ELR (cell line): Measurements from ENCODE around the gene SLC44A2.
A peak's percentile ranks its signal among the peaks of the same experiment; 100 is the strongest.
"Not testable (repeated sequence)": the region's sequence is repeated elsewhere in the genome, so short reads cannot be mapped to it uniquely, and the experiment has no call there.

ENCODE experiments used
- DNase-seq: peaks from one replicate; pipeline ENCODE4 v3.0.0-alpha.2; 2015; ENCODE audit warnings: low read depth

Gene SLC44A2

DNA sequence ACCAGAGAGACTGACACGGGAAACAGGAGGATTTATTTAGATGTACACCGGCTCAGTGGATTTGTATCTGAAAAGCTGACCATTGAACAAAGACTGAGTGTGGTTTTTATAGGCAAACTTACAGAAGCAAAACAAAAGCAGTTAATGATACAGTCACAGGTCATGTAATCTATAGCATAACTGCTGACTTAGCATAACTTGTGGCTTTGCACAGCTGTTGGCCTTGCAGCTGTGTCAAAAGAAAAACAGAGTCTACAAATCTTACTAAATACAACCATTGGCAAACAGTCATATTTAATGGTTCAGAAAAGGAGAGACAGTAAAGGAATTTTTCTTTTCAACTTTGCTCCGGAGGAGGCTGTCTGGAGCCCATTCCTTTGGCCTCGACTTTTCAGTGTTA, 26.5 kb downstream of the SLC44A2 start:
- DNase-seq: no peak

DNA sequence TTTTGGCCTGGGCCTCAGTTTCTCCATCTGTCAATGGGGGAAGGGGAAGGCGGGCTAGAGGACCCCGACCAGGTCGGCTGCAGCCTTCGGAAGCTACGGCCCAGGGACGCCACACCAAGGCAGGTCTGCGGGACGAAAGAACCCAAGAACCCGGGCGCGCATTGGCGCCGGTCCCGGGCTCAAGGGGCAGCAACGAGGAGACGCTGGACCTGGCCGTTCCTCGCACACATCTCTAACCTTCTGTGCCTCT, 28.1 kb downstream of the SLC44A2 start:
- no peak for DNase-seq

DNA sequence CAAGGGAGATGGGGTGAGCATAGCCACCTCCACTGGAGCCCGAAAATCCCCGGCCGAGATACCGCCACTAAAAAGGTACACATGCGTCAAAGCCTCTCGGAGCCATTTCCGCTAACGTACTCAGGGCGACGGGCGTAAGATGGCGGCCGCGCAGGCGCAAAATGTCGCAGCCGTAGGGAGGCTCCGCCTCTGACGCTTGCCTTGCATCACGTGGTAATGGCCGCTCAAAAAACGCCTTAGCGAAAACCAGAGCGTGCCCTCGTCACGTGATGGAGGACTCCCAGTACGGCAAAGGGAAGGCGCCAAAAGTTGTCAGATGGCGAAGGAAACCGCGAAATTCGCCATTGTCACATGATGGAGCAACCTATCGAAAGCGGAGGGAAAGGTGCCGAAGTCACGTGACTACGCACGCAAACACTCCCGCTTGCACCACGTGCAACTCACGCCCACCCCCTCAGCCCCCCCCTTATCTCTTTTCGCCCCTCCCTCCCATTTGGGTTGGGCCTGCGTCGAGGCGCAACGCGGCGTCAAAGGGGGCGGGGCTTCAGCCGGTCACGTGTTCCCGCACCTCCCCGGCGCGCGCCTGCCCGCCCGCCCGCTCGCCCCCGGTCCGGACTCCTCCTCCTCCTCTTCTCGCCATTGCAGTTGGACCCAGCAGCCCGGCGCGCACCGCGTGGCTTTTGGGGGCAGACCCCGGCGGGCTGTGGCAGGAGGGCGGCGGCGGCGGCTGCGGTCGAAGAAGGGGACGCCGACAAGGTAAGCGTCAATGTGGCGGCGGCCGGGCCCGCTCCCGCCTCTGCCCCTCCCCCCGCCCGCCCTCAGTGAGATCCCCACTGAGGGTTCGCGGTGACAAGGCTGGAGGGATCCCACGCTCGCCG, 28.6 kb downstream of the SLC44A2 start, which contains the start of gene ILF3:
Gene ILF3 (plus strand): TSS at position 615 of the 878 bp plus-strand sequence. CDS start 16,260 bp downstream, outside the sequence.
- DNase-seq: peak; percentile 100

DNA sequence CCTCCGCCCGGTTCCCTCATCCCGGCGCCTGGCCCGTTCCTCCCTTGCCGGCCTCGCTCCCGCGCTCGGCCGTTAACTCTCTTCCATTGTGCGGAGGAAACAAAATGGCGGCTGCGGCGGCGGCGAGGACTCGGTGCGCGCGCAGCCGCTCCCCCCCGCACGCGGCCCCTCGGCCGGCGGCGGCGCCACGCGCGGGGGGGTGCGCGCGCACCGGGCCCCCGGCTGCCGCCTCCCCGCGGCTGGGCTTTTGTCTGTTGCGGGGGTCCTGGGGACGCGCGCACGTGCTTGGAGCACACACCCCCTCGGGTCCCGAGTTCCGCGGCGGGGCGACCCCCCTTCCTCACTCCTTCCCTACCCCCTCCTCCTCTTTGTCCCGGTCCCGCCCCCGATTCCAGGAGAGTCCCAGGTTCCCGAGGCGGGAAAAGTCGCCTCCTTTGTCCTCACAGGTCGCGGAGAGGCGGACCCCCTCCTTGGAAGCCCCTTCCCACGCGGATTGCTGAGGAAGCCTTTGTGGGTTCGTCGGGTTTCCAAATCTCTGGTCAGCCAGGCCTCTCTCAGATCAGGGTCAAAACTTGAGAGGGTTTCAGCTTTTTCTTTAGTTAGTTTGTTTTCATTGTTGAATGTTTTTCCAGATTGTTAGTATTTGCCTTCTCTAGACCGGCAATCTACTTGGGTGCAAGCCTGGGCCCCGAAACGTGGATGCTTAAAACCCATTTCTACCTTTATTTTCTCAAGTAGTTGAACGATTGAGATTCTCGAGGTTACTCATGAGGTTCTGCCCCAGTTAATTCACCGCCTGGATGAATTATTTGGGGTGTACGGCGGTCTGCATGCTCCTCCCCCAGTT, 29.5 kb downstream of the SLC44A2 start:
- DNase-seq: peak; percentile 63

DNA sequence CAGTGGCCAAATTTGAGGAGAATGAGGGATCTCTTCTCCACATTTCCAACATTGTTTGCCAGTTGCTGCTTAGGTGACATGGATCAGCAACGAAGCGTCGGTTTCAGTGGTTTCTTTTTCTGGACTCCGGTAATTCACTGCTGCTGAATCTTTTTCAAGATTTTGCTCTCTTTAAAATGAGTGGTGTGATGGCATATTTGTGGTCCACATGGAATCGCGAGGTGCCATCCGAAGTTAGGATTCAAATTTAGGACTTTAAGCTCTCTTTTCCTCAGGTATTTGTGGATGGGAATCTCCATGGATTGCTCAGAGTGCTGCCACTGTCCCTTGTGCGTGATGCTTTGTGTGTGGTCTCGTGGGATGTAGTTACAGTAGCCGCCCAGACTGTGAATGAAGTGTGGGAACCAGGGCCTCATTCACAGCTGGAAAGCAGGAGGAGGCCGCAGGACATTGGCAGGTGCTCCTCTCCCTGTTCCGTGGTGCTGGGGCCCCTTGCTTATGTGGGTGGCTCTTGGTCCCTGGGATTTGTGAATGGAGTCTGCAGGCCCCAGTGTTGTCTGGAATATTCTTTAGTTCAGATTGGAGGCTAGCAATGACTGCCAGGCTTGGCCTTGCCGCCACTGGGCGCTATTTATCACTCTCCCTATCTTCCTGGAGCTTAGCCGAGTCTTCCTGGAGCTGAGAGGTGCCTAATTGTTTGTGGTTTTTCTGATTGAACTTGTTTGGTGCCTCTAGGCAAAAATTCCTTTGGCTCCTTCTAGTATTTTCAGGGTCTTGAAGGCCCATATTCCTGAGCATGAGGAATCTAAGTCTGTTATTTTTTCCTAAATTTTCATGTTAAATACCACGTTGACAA, 30.3 kb downstream of the SLC44A2 start:
- peak; percentile 57 for DNase-seq

DNA sequence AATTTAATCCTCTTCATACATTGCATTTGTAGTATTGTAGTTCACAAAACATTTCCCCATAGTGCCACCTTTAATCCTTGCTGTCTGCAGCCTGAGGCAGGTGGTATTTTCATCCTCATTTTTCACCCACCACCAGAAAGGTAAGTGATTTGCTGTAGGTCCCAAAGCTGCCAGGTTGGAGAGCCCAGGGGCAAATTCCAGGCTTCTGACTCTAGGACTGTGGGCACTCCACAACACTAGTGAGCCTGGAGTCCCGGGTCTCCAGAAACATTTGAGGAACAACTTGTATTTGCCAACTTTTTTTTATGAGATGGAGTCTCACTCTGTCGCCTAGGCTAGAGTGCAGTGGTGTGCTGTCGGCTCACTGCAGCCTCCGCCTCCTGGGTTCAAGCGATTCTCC, 35.0 kb downstream of the SLC44A2 start:
- no peak for DNase-seq

DNA sequence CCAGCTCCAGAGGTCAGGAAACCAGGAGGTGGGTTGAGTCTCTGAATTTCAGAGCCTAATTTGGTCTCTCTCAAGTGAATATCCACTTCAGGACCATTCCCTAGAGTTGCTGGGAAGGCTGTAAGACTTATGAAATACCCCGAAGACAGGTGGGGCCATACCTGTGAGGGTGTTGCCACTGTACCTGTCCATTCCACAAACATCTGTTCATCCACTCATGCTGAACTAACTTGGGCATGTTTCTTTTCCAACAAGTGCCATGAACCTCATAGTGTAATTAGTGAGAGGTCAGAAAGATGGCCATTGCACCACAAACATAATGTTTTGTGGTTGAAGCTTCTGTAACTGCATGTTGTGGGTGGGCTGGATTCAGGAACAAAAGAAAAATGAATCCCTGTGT, 36.6 kb downstream of the SLC44A2 start:
- DNase-seq: no peak

DNA sequence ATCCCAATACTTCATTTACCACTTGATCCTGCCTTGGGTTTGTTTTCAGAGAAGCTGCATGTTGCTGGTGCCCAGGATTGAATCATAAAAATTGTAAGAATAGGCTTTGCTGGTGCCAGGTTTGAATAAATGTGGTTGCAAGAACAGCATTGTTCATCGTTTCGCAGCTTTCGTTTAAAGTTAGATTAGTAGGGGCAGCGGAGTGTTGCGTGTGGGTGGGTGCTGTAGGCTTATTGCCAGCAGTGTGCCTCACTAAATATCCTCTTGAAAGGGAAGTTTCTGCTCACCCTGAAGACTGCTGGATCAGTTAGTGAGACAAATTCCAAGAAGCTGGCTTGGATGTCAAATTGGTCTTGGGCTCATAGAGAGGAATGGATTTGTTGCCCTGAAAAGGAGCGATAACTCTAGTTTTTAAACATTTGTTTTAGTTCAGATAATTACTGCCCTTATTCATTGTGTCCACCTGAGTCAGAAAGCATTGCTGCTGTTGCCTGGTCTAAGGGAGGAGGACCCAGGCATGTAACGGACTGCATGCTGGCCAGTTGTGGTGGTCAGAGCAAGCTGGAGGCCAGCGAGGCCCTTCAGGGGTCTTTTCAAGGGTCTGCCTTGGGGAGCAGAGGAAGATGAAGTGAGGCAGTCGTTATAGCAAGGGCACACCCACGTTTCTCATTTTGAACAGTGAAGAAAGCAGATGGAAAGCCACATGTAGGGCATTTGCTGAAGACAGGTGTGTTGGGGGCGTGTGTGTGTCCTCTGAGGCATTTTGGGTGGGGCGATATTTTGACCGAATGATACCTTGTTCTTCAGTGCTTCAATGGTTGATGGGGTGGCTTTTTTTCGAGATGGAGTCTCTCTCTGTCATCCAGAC, 37.3 kb downstream of the SLC44A2 start:
- DNase-seq: no peak

DNA sequence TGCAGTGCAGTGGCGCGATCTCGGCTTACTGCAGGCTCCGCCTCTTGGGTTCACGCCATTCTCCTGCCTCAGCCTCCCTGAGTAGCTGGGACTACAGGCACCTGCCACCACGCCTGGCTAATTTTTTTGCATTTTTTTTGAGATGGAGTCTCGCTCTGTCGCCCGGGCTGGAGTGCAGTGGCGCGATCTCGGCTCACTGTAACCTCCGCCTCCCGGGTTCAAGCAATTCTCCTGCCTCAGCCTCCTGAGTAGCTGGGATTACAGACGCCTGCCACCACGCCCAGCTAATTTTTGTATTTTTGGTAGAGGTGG, 37.9 kb downstream of the SLC44A2 start:
- DNase-seq: not testable (repeated sequence)

DNA sequence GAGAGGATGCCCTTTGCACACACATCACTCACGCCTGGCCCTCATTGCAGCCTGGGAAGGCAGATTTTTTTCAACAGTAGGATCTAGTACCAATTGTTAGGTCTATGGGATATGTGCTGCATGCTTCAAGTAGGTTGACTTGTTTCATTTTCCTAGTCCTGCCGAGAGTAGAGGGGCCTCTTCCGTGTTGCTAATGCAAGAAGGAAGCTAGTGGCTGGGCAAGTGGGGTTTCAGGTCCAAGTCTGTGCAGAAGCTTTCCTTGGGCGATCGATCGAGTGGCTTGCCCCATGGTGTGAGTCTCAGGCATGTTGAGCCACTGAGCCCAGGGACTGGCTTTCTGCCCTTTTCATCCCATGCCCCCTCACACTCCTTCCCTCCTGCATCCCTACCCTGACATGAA, 42.5 kb downstream of the SLC44A2 start:
- DNase-seq: no peak

DNA sequence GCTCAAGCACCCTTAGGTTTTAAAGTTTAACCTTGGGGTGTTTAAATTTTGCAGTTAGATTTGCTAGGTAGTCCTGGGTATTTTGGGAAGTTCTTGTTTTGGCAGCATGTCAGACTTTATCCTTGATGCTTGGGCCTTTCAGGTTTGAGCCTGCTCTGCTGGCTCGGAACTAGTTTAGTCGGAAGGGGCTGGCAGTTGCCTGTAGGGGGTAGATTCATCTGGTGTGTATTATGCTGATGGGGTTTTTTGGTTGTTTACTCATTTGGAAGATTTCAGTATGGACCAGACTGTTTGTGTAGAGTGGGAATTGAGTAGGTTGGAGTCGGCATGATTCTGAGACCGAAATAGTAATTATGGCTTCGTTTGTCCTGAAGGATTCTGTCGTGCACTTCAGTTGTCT, 43.9 kb downstream of the SLC44A2 start:
- DNase-seq: no peak

DNA sequence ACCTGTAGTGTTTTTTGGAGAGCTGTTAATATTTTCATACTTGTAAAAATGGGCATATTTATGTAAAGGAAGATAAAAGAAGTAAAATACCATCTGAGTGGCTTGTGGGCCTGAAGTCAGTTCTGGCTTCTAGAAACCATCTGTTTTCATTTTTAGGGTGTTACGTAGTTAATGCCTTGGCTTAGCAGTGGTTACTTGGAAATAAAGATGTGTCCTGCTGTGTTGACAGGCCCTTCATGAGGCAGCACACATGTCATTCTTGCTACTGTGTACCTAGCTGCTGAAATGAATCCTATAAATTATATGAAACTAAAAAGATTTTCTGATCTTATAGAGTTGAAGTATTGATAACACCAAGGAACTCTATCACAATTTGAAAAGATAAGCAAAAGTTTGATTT, 44.8 kb downstream of the SLC44A2 start:
- no peak for DNase-seq

DNA sequence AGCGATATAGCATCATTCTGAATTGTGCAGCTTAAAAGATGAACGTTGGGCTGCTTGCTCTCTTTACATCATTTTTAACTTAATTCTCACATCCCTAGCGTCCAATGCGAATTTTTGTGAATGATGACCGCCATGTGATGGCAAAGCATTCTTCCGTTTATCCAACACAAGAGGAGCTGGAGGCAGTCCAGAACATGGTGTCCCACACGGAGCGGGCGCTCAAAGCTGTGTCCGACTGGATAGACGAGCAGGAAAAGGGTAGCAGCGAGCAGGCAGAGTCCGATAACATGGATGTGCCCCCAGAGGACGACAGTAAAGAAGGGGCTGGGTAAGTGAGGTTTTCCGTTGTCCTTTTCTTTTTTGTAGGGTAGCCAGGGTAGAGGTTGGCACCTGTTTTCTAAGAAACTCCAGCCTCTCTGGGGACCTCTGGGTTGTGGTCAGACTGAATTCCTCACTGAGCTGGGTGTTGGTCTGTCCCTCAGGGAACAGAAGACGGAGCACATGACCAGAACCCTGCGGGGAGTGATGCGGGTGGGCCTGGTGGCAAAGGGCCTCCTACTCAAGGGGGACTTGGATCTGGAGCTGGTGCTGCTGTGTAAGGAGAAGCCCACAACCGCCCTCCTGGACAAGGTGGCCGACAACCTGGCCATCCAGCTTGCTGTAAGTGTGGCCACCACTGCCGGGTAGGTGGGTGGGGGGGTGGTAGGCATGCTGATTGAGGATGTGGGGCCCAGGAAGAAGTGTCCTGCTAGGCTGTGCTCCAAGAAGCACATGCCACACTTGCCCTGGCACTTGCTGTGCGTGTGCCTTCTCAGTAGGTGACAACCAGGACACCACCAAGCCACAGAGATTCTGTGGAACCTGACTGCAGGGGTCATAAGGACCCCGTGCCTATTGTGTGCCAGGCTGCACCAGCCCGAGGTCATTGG, 45.8 kb downstream of the SLC44A2 start:
- no peak for DNase-seq

DNA sequence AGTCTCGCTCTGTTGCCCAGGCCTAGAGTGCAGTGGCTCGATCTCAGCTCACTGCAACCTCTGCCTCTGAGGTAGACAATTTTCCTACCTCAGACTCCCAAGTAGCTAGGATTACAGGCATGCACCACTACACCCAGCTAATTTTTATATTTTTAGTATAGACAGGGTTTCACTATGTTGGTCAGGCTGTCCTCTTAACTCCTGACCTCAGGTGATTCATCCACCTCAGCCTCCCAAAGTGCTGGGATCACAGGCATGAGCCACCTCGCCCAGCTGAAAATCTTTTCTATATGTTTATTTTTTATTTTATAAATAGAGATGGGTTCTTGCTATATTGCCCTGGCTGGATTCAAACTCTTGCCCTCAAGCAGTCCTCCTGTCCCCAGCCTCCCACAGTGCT, 46.6 kb downstream of the SLC44A2 start:
- DNase-seq: peak; percentile 37

DNA sequence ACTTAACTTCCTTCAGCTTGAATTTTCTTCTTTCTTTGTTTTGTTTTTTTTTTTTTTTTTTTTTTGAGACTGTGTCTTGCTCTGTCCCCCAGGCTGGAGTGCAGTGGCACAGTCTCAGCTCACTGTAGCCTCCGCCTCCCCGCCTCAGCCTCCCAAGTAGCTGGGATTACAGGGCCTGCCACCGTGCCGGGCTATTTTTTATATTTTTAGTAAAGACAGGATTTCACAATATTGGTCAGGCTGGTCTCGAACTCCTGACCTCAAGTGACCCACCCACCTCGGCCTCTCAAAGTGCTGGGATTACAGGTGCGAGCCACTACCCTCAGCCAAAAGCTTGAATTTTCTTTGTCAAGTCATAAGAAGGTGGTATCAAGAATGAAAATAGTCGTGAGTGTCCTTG, 49.9 kb downstream of the SLC44A2 start:
- DNase-seq: not testable (repeated sequence)

DNA sequence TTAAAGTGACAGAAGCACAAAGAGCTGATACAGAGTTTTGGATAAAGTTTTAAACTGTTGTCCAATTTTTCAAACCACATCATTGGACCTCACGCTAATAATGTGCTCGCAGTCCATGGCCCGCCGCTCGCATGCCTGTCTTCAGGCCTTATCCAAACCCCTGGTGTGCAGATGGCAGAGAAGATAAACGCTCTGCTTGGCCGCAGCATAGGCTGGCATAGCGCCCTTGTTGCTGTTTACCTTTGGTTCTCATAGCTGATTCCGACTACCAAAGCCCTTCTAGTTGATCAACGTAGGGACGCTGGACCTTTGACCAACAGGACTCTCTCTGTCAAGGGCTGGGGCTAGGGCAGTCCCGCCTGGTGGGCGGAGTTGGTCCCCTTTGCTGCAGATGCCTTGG, 52.4 kb downstream of the SLC44A2 start:
- DNase-seq: no peak

DNA sequence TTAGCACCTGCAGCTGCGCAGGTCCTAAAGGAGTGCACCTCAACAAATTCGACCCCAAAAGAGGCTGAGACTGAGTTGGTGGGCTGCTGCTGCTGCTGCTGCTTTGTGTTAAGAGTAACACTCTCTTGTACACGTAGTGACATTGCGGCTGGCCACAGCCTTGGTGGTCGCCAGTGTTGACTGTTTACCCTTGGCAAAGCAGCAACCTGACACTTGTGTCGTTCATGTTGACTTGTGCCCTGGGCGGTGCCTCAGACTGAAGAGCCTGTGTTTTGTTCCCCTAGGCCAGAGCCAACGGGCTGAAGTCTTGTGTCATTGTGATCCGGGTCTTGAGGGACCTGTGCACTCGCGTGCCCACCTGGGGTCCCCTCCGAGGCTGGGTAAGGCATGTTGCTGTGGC, 53.5 kb downstream of the SLC44A2 start:
- DNase-seq: no peak

DNA sequence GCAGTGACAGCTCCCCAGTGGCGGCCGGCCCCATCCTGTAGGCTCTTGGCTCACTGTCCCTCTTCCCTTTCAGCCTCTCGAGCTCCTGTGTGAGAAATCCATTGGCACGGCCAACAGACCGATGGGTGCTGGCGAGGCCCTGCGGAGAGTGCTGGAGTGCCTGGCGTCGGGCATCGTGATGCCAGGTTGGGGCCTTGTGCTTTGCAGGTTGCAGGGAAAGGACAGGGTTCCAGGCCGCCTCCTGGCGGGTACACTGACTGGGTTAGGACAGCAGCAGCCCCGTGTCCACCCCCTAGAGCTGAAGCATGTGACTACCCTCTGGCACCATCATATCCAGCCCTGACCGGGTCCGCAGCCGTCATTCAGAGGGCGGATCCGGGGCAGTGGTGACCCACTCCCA, 54.4 kb downstream of the SLC44A2 start:
- no peak for DNase-seq

DNA sequence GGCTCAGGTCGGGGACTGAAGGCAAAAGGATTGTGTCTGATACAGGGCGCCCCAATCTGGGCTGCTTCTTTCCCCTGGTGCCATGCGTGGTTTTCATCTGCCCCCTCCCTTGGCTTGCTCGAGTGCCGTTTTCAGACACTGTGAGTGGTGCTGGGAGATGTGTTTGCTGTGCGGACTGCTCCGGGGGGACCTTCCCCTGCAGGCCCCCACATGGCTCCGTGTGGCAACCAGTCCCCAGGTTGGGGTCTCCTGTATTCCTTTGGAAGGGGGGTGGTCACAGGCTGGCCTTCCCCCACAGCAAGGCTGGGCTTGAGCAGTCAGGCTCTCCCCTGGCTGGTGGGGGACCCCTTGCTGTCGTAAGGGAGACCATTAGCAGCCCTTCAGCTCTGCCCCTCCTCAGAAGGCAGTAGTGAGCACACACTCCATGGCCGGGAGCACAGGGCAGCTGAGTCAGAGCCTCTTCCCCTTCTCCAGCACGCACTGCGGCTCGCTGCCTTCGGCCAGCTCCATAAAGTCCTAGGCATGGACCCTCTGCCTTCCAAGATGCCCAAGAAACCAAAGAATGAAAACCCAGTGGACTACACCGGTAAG, 55.3 kb downstream of the SLC44A2 start:
- DNase-seq: no peak

DNA sequence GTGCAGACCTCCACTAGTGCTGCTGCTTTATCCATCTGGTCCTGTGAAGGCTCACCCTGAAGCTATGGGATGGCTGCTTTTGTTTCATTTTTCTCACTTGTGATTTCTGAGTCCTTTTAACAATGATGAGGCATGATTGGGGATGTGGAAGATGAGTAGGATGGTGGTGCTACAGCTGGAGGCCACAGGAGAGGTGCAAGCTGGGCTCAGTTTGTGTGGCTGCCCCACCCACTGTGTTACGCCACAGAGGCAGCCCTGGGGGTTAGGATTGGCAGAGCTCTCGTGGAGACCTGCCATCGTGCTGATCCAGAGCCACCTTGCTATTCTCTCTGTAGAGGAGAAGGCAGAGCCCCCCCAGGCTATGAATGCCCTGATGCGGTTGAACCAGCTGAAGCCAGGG, 56.3 kb downstream of the SLC44A2 start:
- DNase-seq: no peak
